Gastrocnemius medialis (tissue), 4 donors: ENCODE measurements around the gene PIK3R2. TPM values are rescaled to one million over a fixed set of nuclear protein-coding genes. Genes with fewer than 3 reads are reported as not detected.

Experiments
- ATAC-seq, 2 donors: fragments of 150-250 bp; one replicate each; pipeline ENCODE4 v1.9.1; 2016
- DNase-seq, 2 donors: peaks; one replicate each; pipeline ENCODE4 v3.0.0-alpha.2; 2019
- H3K27ac ChIP-seq, 4 donors: fragments of 200-600 bp; sonication (generic); 1 replicate in 1 of 4; 2 replicates in 3 of 4; pipeline ENCODE4 v1.5.1; 2016 to 2018; ENCODE audit warnings: mild to moderate bottlenecking in 2 of 4, moderate library complexity in 1 of 4
- H3K27me3 ChIP-seq, 3 donors: fragments of 200-600 bp; sonication (generic) in 2 of 3; 1 replicate in 1 of 3; 2 replicates in 2 of 3; pipeline versions ENCODE4 v1.5.1 to v1.6.0; 2016 to 2019; ENCODE audit warnings: mild to moderate bottlenecking in 1 of 3, moderate library complexity in 1 of 3
- H3K36me3 ChIP-seq, 2 donors: fragments of 200-600 bp; sonication (generic) in 1 of 2; one replicate each; pipeline ENCODE4 v1.5.1; 2017 to 2018
- H3K4me1 ChIP-seq, 2 donors: fragments of 200-600 bp; sonication (generic) in 1 of 2; one replicate each; pipeline ENCODE4 v1.5.1; 2016 to 2017; ENCODE audit warnings: mild to moderate bottlenecking in 2 of 2
- H3K4me3 ChIP-seq, 4 donors: fragments of 200-600 bp; sonication (generic) in 3 of 4; 1 replicate in 1 of 4; 2 replicates in 3 of 4; pipeline ENCODE4 v1.5.1; 2016 to 2019; ENCODE audit warnings: mild to moderate bottlenecking in 2 of 4
- H3K9me3 ChIP-seq, 3 donors: fragments of 200-600 bp; sonication (generic) in 2 of 3; 1 replicate in 1 of 3; 2 replicates in 2 of 3; pipeline ENCODE4 v1.5.1; 2016 to 2019
- CTCF ChIP-seq, 5 experiments: fragments of 450-650 bp in 3 of 5; fragments of 200-600 bp in 2 of 5; sonication (generic) in 2 of 5; IDR thresholded peaks in 4 of 5; conservative IDR thresholded peaks in 1 of 5; 1 replicate in 4 of 5; 2 replicates in 1 of 5; pipeline ENCODE4 v1.5.1; 2016 to 2019; ENCODE audit warnings: antibody characterized with exemption in 5 of 5, mild to moderate bottlenecking in 3 of 5, moderate library complexity in 3 of 5
- POLR2A ChIP-seq, 2 donors: fragments of 450-650 bp; IDR thresholded peaks; one replicate each; pipeline ENCODE4 v1.6.1; 2017; ENCODE audit warnings: antibody characterized with exemption in 2 of 2, mild to moderate bottlenecking in 2 of 2, moderate library complexity in 2 of 2
- in situ Hi-C, 4 donors: fragments of 200-750 bp; cut with MboI; loops; one replicate each; pipeline versions ENCODE4 v1.15.0 to v1.8.0; 2017; ENCODE audit warnings: low sequenced_read_pairs in 4 of 4
- intact Hi-C: fragments of 100-400 bp; cut with DNase I; formaldehyde crosslinking; loops from one replicate; pipeline ENCODE4 v1.15.1; 2023; ENCODE audit warnings: low total_unique reads
- total RNA-seq, 4 donors: library from RNA; depleted of rRNA; stranded (reverse); fragments of >200 nt; gene quantifications; one replicate each; pipeline versions ENCODE4 v1.1.0 to v1.2.3, GENCODE V29; 2016

The PIK3R2 gene
- total RNA-seq, 4 donors from 2014 or later: 5.6 to 11.9 (median 6.0) TPM

- in situ Hi-C loops: no loop called here
- peak in 1 of 2 donors; percentile 38 for DNase-seq
- ATAC-seq: peak in 1 of 2 donors; percentile 30
Measured at GRCh38 chr19:18170714-18171255, 17.8 kb downstream of the PIK3R2 start.

GRCh38 chr19:18171605-18172327 lies 18.8 kb downstream of the PIK3R2 start:
- Histone ChIP-seq H3K27me3 (no peaks in the 10 kb centered on the region), H3K9me3 (no peaks in the 10 kb centered on the region), H3K4me1 (peaks cover 8 to 12% of the 10 kb centered on the region in 2 donors), H3K4me3 (no peak overlapping the region), H3K36me3 (peaks cover 0 to 28% of the 10 kb centered on the region in 2 donors), H3K27ac (no peak overlapping the region)
- intact Hi-C loops: no loop called here
- in situ Hi-C loops: no loop called here
- TF ChIP-seq POLR2A (IDR thresholded peaks at IDR 0.05) (no peak), CTCF (IDR thresholded peaks at IDR 0.05 in 4 of 5, conservative IDR thresholded peaks at IDR 0.05 in 1 of 5) (no peak)
- no peak for ATAC-seq
- DNase-seq: no peak

More at GRCh38 chr19:18170714-18171255, 17.8 kb downstream of the PIK3R2 start:
- no peak overlapping the region for H3K4me3 ChIP-seq
- H3K36me3 ChIP-seq: peaks cover 0 to 36% of the 10 kb centered on the region in 2 donors
- H3K4me1 ChIP-seq: peaks cover 8 to 12% of the 10 kb centered on the region in 2 donors
- H3K27me3 ChIP-seq: no peaks in the 10 kb centered on the region
- no peak for TF ChIP-seq CTCF (IDR thresholded peaks at IDR 0.05 in 4 of 5, conservative IDR thresholded peaks at IDR 0.05 in 1 of 5)
- TF ChIP-seq POLR2A (IDR thresholded peaks at IDR 0.05): peak in 1 of 2 donors; percentile 7
- H3K9me3 ChIP-seq: no peaks in the 10 kb centered on the region
- intact Hi-C loops: no loop called here
- peak overlapping the region in 3 of 4 donors; percentile 34 to 58 (median 35) for H3K27ac ChIP-seq

GRCh38 chr19:18172331-18173053 lies 19.5 kb downstream of the PIK3R2 start:
- H3K27ac ChIP-seq: peak overlapping the region in 1 of 4 donors; percentile 4

More at GRCh38 chr19:18172331-18173053, 19.5 kb downstream of the PIK3R2 start:
- Histone ChIP-seq H3K36me3 (peaks cover 0 to 20% of the 10 kb centered on the region in 2 donors), H3K27me3 (peaks cover 0 to 3% (median 0%) of the 10 kb centered on the region in 3 donors), H3K4me1 (peaks cover 8 to 12% of the 10 kb centered on the region in 2 donors), H3K9me3 (no peaks in the 10 kb centered on the region), H3K4me3 (no peak overlapping the region)
- DNase-seq (no peak), ATAC-seq (no peak)
- no peak for TF ChIP-seq POLR2A (IDR thresholded peaks at IDR 0.05)
- no peak for TF ChIP-seq CTCF (IDR thresholded peaks at IDR 0.05 in 4 of 5, conservative IDR thresholded peaks at IDR 0.05 in 1 of 5)
- in situ Hi-C loops: no loop called here
- intact Hi-C loops: no loop called here
